Panc1 (cell line): ENCODE data around the gene ADAMTSL3. TPM values are rescaled to one million over a fixed set of nuclear protein-coding genes. Genes with fewer than 3 reads are reported as not detected.

Experiments
- ATAC-seq: fragments of 200-7000 bp; cut with Tn5 transposase; 2 replicates; pipeline ENCODE4 v1.9.1; 2020; ENCODE audit warnings: mild to moderate bottlenecking, moderate library complexity
- BruUV-seq: library from RNA; stranded (reverse); fragments of 400-500 nt; replicated peaks from 2 replicates; lab custom pipeline; 2021; lab: Mats Ljungman, UMichigan
- CTCF ChIA-PET: fragments of 300-600 bp; sonication (Branson Sonifier 250); formaldehyde crosslinking; loops from one replicate; lab custom pipeline; 2022; ENCODE audit warnings: antibody characterized with exemption; lab: Charles Lee
- POLR2A ChIA-PET: fragments of 300-600 bp; sonication (Branson Sonifier 250); formaldehyde crosslinking; loops from one replicate; lab custom pipeline; 2022; ENCODE audit warnings: antibody characterized with exemption; lab: Charles Lee
- DNase-seq: peaks from one replicate; pipeline ENCODE4 v3.0.0-alpha.2; 2010; ENCODE audit warnings: low read depth, low spot score
- H3K27ac ChIP-seq: 2 replicates; pipeline ENCODE4 v1.5.1; 2011; ENCODE audit warnings: mild to moderate bottlenecking, low read length, inconsistent platforms
- H3K27me3 ChIP-seq: fragments of 200-500 bp; sonication (Bioruptor generic); 2 replicates; pipeline ENCODE4 v1.6.0; 2014; ENCODE audit warnings: low read length, inconsistent platforms; ENCODE audit not compliant: control insufficient read depth, insufficient read depth
- H3K36me3 ChIP-seq: fragments of 200-500 bp; sonication (Bioruptor generic); 2 replicates; pipeline ENCODE4 v1.5.1; 2014; ENCODE audit warnings: inconsistent platforms, mild to moderate bottlenecking, low read length, moderate library complexity; ENCODE audit not compliant: control insufficient read depth, insufficient read depth
- H3K4me1 ChIP-seq: 2 replicates; pipeline ENCODE4 v1.5.1; 2011; ENCODE audit warnings: inconsistent platforms, mild to moderate bottlenecking, low read length, moderate library complexity; ENCODE audit not compliant: control insufficient read depth, insufficient read depth
- H3K4me3 ChIP-seq, 2 experiments: 2 replicates each; pipeline ENCODE4 v1.5.1; 2011 to 2012; ENCODE audit warnings: low read depth in 2 of 2, low read length in 2 of 2, mild to moderate bottlenecking in 2 of 2, inconsistent platforms in 1 of 2, moderate library complexity in 1 of 2
- H3K9me3 ChIP-seq: fragments of 200-500 bp; sonication (Bioruptor generic); 2 replicates; pipeline ENCODE4 v1.5.1; 2014; ENCODE audit warnings: low read depth, mild to moderate bottlenecking, inconsistent platforms, low read length, moderate library complexity; ENCODE audit not compliant: control insufficient read depth, insufficient read depth
- POLR2AphosphoS5 ChIP-seq: IDR thresholded peaks from 2 replicates; pipeline ENCODE4 v1.6.1; 2012; ENCODE audit warnings: mild to moderate bottlenecking, low read depth, low read length, moderate library complexity
- SIN3A ChIP-seq: IDR thresholded peaks from 2 replicates; pipeline ENCODE4 v1.6.1; 2012; ENCODE audit warnings: low read depth, mild to moderate bottlenecking, low read length, moderate library complexity, borderline replicate concordance; ENCODE audit not compliant: insufficient read depth
- TCF7L2 ChIP-seq: IDR thresholded peaks from 2 replicates; pipeline ENCODE4 v1.6.1; 2011; ENCODE audit warnings: mild to moderate bottlenecking, low read depth, low read length, inconsistent platforms
- in situ Hi-C: cut with HindIII; loops from 2 replicates; pipeline ENCODE4 v1.10.0; 2016; ENCODE audit warnings: low sequenced_read_pairs, low pct_unique_long_range_greater_than_20kb
- intact Hi-C: fragments of 100-400 bp; cut with micrococcal nuclease; formaldehyde crosslinking; loops from one replicate; pipeline ENCODE4 v1.10.0; 2022; ENCODE audit not compliant: unreplicated experiment
- total RNA-seq: library from RNA; stranded (reverse); gene quantifications from one replicate; pipeline ENCODE4 v1.2.1, GENCODE V29; 2021; ENCODE audit not compliant: unreplicated experiment
- TF ChIP-seq, protein P1 (sequence below): fragments of 450-650 bp; IDR thresholded peaks from 2 replicates; pipeline ENCODE4 v1.5.1; 2017; ENCODE audit warnings: mild to moderate bottlenecking
- TF ChIP-seq, protein P2 (sequence below), 2 experiments: IDR thresholded peaks; 2 replicates each; pipeline ENCODE4 v1.6.1; 2011 to 2012; ENCODE audit warnings: low read depth in 2 of 2, control low read depth in 1 of 2, low read length in 1 of 2, mild to moderate bottlenecking in 1 of 2, moderate library complexity in 1 of 2; ENCODE audit not compliant: insufficient read depth in 1 of 2

The ADAMTSL3 gene
- total RNA-seq, 1 experiment from 2014 or later = not detected

DNA sequence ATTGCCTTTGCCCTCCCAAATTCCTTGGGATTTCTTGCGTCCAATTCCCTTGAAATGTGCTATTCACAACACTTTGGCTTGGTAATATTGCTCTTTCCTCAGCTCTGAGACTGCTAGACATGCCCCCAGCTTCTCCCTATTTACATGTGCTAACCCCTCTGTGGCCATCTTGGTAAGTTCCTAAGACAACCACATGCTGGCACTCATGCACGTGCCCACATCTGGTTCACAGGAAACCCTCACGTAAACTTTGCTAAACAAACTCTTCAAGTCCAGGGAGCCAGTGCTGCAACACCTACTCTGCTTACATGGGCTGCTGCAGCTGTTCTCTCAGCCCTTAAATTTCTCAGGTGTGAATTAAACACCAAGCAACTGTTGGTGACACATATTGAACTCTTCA, 121.8 kb downstream of the ADAMTSL3 start:
- POLR2A ChIA-PET = no interaction called here
- in situ Hi-C loops = no loop called here
- BruUV-seq = no TSS peak
- DNase-seq = no peak
- H3K36me3 ChIP-seq = no peaks in the 10 kb centered on the region
- no peak for TF ChIP-seq POLR2AphosphoS5
- TF ChIP-seq TCF7L2 = no peak
- TF ChIP-seq, protein P1, sequence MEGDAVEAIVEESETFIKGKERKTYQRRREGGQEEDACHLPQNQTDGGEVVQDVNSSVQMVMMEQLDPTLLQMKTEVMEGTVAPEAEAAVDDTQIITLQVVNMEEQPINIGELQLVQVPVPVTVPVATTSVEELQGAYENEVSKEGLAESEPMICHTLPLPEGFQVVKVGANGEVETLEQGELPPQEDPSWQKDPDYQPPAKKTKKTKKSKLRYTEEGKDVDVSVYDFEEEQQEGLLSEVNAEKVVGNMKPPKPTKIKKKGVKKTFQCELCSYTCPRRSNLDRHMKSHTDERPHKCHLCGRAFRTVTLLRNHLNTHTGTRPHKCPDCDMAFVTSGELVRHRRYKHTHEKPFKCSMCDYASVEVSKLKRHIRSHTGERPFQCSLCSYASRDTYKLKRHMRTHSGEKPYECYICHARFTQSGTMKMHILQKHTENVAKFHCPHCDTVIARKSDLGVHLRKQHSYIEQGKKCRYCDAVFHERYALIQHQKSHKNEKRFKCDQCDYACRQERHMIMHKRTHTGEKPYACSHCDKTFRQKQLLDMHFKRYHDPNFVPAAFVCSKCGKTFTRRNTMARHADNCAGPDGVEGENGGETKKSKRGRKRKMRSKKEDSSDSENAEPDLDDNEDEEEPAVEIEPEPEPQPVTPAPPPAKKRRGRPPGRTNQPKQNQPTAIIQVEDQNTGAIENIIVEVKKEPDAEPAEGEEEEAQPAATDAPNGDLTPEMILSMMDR = no peak
- no peak for TF ChIP-seq SIN3A
- TF ChIP-seq, protein P2, sequence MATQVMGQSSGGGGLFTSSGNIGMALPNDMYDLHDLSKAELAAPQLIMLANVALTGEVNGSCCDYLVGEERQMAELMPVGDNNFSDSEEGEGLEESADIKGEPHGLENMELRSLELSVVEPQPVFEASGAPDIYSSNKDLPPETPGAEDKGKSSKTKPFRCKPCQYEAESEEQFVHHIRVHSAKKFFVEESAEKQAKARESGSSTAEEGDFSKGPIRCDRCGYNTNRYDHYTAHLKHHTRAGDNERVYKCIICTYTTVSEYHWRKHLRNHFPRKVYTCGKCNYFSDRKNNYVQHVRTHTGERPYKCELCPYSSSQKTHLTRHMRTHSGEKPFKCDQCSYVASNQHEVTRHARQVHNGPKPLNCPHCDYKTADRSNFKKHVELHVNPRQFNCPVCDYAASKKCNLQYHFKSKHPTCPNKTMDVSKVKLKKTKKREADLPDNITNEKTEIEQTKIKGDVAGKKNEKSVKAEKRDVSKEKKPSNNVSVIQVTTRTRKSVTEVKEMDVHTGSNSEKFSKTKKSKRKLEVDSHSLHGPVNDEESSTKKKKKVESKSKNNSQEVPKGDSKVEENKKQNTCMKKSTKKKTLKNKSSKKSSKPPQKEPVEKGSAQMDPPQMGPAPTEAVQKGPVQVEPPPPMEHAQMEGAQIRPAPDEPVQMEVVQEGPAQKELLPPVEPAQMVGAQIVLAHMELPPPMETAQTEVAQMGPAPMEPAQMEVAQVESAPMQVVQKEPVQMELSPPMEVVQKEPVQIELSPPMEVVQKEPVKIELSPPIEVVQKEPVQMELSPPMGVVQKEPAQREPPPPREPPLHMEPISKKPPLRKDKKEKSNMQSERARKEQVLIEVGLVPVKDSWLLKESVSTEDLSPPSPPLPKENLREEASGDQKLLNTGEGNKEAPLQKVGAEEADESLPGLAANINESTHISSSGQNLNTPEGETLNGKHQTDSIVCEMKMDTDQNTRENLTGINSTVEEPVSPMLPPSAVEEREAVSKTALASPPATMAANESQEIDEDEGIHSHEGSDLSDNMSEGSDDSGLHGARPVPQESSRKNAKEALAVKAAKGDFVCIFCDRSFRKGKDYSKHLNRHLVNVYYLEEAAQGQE (IDR thresholded peaks at IDR 0.05; ENCODE audit: insufficient read depth in 1 of 2, low read depth in 2 of 2, low read length in 1 of 2) = no peak
- H3K27me3 ChIP-seq = no peaks in the 10 kb centered on the region
- H3K9me3 ChIP-seq = no peaks in the 10 kb centered on the region
- CTCF ChIA-PET = no interaction called here
- H3K27ac ChIP-seq = no peak overlapping the region
- H3K4me3 ChIP-seq = no peak overlapping the region
- no peaks in the 10 kb centered on the region for H3K4me1 ChIP-seq
- intact Hi-C loops = no loop called here
- no peak for ATAC-seq

DNA sequence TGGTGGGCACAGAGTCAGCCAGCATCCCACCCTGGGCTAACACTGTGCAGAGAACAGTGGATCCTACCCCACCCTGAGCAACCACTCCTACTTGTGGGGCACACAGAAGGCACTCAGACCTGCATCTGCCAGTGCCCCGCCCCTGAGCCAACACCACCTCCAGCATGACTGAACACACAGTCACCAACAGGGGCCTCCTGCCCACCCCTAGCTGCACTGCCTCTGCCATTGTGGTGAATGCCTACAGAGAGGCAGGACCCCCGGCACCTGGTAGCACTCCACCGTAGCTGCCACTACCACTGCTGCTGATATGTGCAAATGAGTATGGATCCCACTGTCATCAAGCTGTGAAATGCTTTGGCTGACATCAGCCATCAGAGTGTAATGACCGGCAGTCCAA, 123.1 kb downstream of the ADAMTSL3 start:
- H3K9me3 ChIP-seq = no peaks in the 10 kb centered on the region
- TF ChIP-seq SIN3A (no peak), TCF7L2 (no peak), POLR2AphosphoS5 (no peak)
- TF ChIP-seq, protein P2 (IDR thresholded peaks at IDR 0.05; ENCODE audit: insufficient read depth in 1 of 2, low read depth in 2 of 2, low read length in 1 of 2) = no peak
- TF ChIP-seq, protein P1 = no peak
- H3K36me3 ChIP-seq = no peaks in the 10 kb centered on the region
- H3K4me1 ChIP-seq = no peaks in the 10 kb centered on the region
- ChIA-PET CTCF (no interaction called here), POLR2A (no interaction called here)
- ATAC-seq (no peak), DNase-seq (no peak)
- in situ Hi-C loops (no loop called here), intact Hi-C loops (no loop called here)
- no TSS peak for BruUV-seq
- no peak overlapping the region for H3K4me3 ChIP-seq
- no peaks in the 10 kb centered on the region for H3K27me3 ChIP-seq
- H3K27ac ChIP-seq = no peak overlapping the region
